Endothelial cell of umbilical vein (primary cell): Measurements from ENCODE around the gene FAM168B. TPM values are rescaled to one million over a fixed set of nuclear protein-coding genes. Genes with fewer than 3 reads are reported as not detected.

ENCODE experiments used
- BruUV-seq: library from RNA; stranded (reverse); fragments of 400-500 nt; replicated peaks from 2 replicates; lab custom pipeline; 2021; lab: Mats Ljungman, UMichigan
- CTCF ChIA-PET: fragments of 300-600, 350-600 bp; sonication (Branson Sonifier 250); formaldehyde crosslinking; loops from one replicate; lab custom pipeline; 2021; ENCODE audit warnings: antibody characterized with exemption, inconsistent platforms; lab: Charles Lee
- POLR2A ChIA-PET: fragments of 300-600, 350-600 bp; sonication (Branson Sonifier 250); formaldehyde crosslinking; loops from one replicate; lab custom pipeline; 2021; ENCODE audit warnings: antibody characterized with exemption, inconsistent platforms; lab: Charles Lee
- DNase-seq: peaks from one replicate; pipeline ENCODE4 v3.0.0-alpha.2; 2011; ENCODE audit warnings: low read depth, low spot score
- FAIRE-seq: peaks from 2 replicates; lab custom pipeline; 2011; peaks lifted over from hg19 to GRCh38; lab: Jason Lieb, UNC
- H2AFZ ChIP-seq: 2 replicates; pipeline ENCODE4 v1.6.0; 2012; ENCODE audit warnings: low read depth, low read length, control low read depth, inconsistent platforms
- H3K27ac ChIP-seq: 2 replicates; pipeline ENCODE4 v1.5.1; 2011; ENCODE audit warnings: low read depth, mild to moderate bottlenecking, control low read depth, low read length, moderate library complexity; ENCODE audit not compliant: insufficient read depth
- H3K27me3 ChIP-seq, 2 experiments: 2 replicates each; pipeline versions ENCODE4 v1.6.0 to v1.6.1; 2011; ENCODE audit warnings: low read length in 2 of 2, mixed read lengths in 1 of 2; ENCODE audit not compliant: control insufficient read depth in 2 of 2, insufficient read depth in 2 of 2
- H3K36me3 ChIP-seq, 2 experiments: 2 replicates in 1 of 2; 3 replicates in 1 of 2; pipeline ENCODE4 v1.5.1; 2011; ENCODE audit warnings: low read length in 2 of 2, mild to moderate bottlenecking in 1 of 2, moderate library complexity in 1 of 2; ENCODE audit not compliant: control insufficient read depth in 2 of 2, insufficient read depth in 2 of 2; ENCODE audit errors: extremely low read depth in 1 of 2
- H3K4me1 ChIP-seq: 3 replicates; pipeline ENCODE4 v1.5.1; 2011; ENCODE audit warnings: mild to moderate bottlenecking, low read length; ENCODE audit not compliant: control insufficient read depth, insufficient read depth; ENCODE audit errors: extremely low read depth
- H3K4me2 ChIP-seq: 2 replicates; pipeline ENCODE4 v1.6.1; 2011; ENCODE audit warnings: low read length, control low read depth, mixed read lengths; ENCODE audit not compliant: insufficient read depth
- H3K4me3 ChIP-seq, 3 experiments: fragments of 200-600 bp in 1 of 3; sonication (generic), shearing (Covaris generic) in 1 of 3; replicated peaks in 1 of 3; 2 replicates each; pipeline ENCODE4 v1.5.1; 2011 to 2016; ENCODE audit warnings: control low read depth in 3 of 3, low read length in 3 of 3, mild to moderate bottlenecking in 2 of 3, inconsistent platforms in 1 of 3, low read depth in 1 of 3, moderate library complexity in 1 of 3; ENCODE audit not compliant: insufficient read depth in 1 of 3
- H3K79me2 ChIP-seq: 2 replicates; pipeline ENCODE4 v1.6.0; 2012; ENCODE audit warnings: low read length, inconsistent platforms; ENCODE audit not compliant: control insufficient read depth, insufficient read depth
- H3K9ac ChIP-seq: replicated peaks from 2 replicates; pipeline ENCODE3; 2011; ENCODE audit warnings: low read length, control low read depth; ENCODE audit not compliant: insufficient read depth; ENCODE audit errors: extremely low read depth
- H3K9me1 ChIP-seq: replicated peaks from 3 replicates; pipeline ENCODE4 v1.6.0; 2011; ENCODE audit warnings: mild to moderate bottlenecking, low read length; ENCODE audit not compliant: control insufficient read depth, insufficient read depth; ENCODE audit errors: extremely low read depth
- H3K9me3 ChIP-seq: replicated peaks from 2 replicates; pipeline ENCODE4 v1.5.1; 2012; ENCODE audit warnings: low read length, inconsistent platforms; ENCODE audit not compliant: control insufficient read depth, insufficient read depth
- H4K20me1 ChIP-seq: replicated peaks from 2 replicates; pipeline ENCODE3; 2011; ENCODE audit warnings: mild to moderate bottlenecking, low read length; ENCODE audit not compliant: control insufficient read depth, insufficient read depth; ENCODE audit errors: extremely low read depth
- CTCF ChIP-seq, 2 donors: IDR thresholded peaks; 1 replicate in 1 of 2; 2 replicates in 1 of 2; pipeline ENCODE4 v1.5.1; 2011; ENCODE audit warnings: low read length in 2 of 2, mild to moderate bottlenecking in 2 of 2, moderate library complexity in 2 of 2, control low read depth in 1 of 2, inconsistent platforms in 1 of 2, low read depth in 1 of 2; ENCODE audit not compliant: insufficient read depth in 1 of 2; ENCODE audit errors: extremely low read depth in 1 of 2
- EZH2 ChIP-seq: IDR thresholded peaks from 2 replicates; pipeline ENCODE4 v1.6.1; 2012; ENCODE audit warnings: borderline replicate concordance, low read depth, mild to moderate bottlenecking, moderate library complexity, low read length, inconsistent platforms; ENCODE audit not compliant: severe bottlenecking
- FOS ChIP-seq: IDR thresholded peaks from 2 replicates; pipeline ENCODE4 v1.6.1; 2011; ENCODE audit warnings: mild to moderate bottlenecking, low read length, moderate library complexity, borderline replicate concordance; ENCODE audit not compliant: insufficient read depth
- GATA2 ChIP-seq: IDR thresholded peaks from 2 replicates; pipeline ENCODE4 v1.7.0; 2011; ENCODE audit warnings: low read depth, mild to moderate bottlenecking, moderate library complexity, mixed read lengths, low read length; ENCODE audit not compliant: insufficient read length, insufficient read depth
- JUN ChIP-seq: IDR thresholded peaks from 2 replicates; pipeline ENCODE4 v1.6.1; 2011; ENCODE audit warnings: borderline replicate concordance, low read depth; ENCODE audit not compliant: insufficient read length, insufficient read depth
- MAX ChIP-seq: IDR thresholded peaks from 2 replicates; pipeline ENCODE4 v1.6.1; 2011; ENCODE audit not compliant: insufficient read depth, insufficient read length
- MYC ChIP-seq: IDR thresholded peaks from one replicate; pipeline ENCODE4 v1.6.1; 2011; ENCODE audit warnings: mild to moderate bottlenecking, low read depth, low read length
- POLR2A ChIP-seq: IDR thresholded peaks from 2 replicates; pipeline ENCODE4 v1.6.1; 2012; ENCODE audit warnings: low read depth, mild to moderate bottlenecking, control low read depth, low read length
- POLR2AphosphoS5 ChIP-seq: IDR thresholded peaks from 2 replicates; pipeline ENCODE4 v1.6.1; 2012; ENCODE audit warnings: low read depth, mild to moderate bottlenecking, control low read depth, low read length, moderate library complexity; ENCODE audit not compliant: insufficient read depth
- dilution Hi-C: fragments of 300-500 bp; cut with MboI; formaldehyde crosslinking; loops from one replicate; pipeline ENCODE4 v1.15.0; 2019; ENCODE audit warnings: low sequenced_read_pairs; ENCODE audit not compliant: extremely low pct_ligation_motif_present
- intact Hi-C: fragments of 100-400 bp; cut with micrococcal nuclease; formaldehyde crosslinking; loops from one replicate; pipeline ENCODE4 v1.10.0; 2022
- polyA plus RNA-seq, 4 experiments: library from polyadenylated mRNA; depleted of rRNA in 3 of 4; stranded (reverse) in 3 of 4; unstranded in 1 of 4; fragments of >200 nt; gene quantifications; 2 replicates each; pipeline versions ENCODE4 v1.2.1 to v1.2.3, GENCODE V29; 2011 to 2012; ENCODE audit warnings: missing spikeins in 1 of 4
- total RNA-seq: library from RNA; stranded (reverse); gene quantifications from 2 replicates; pipeline ENCODE4 v1.2.3, GENCODE V29; 2021

FAM168B gene
- total and polyA plus RNA-seq, 2 donors (not counting 3 experiments of a cell fraction or from before 2014, with no cell fraction given) = 109 to 183 TPM

- ChIA-PET CTCF (no interaction called here), POLR2A (no interaction called here)
- Histone ChIP-seq H2AFZ (no peak overlapping the region), H3K27me3 (no peaks in the 10 kb centered on the region), H3K27ac (no peak overlapping the region), H3K4me2 (no peak overlapping the region), H3K4me1 (no peaks in the 10 kb centered on the region), H4K20me1 (peaks cover 2% of the 10 kb centered on the region), H3K9me3 (no peaks in the 10 kb centered on the region), H3K9ac (no peak overlapping the region), H3K4me3 (no peak overlapping the region), H3K9me1 (no peaks in the 10 kb centered on the region), H3K36me3 (peaks cover 3 to 11% of the 10 kb centered on the region in 2 experiments), H3K79me2 (peaks cover 66% of the 10 kb centered on the region)
- no peak for FAIRE-seq
- no peak for DNase-seq
- TF ChIP-seq MYC (no peak), CTCF (IDR thresholded peaks at IDR 0.05; ENCODE audit: extremely low read depth in 1 of 2, insufficient read depth in 1 of 2, low read depth in 1 of 2, low read length in 2 of 2) (no peak), FOS (no peak), POLR2A (no peak)
- dilution Hi-C loops (no loop called here), intact Hi-C loops (no loop called here)
- no TSS peak for BruUV-seq
Measured at GRCh38 chr2:131120815-131121317, 27.6 kb upstream of the FAM168B start.

GRCh38 chr2:131115752-131116151 lies 22.5 kb upstream of the FAM168B start:
- BruUV-seq = no TSS peak
- Histone ChIP-seq H3K27me3 (no peaks in the 10 kb centered on the region), H3K4me3 (no peak overlapping the region), H3K9me1 (no peaks in the 10 kb centered on the region), H3K9ac (no peak overlapping the region), H3K79me2 (peaks cover 85% of the 10 kb centered on the region), H3K4me2 (no peak overlapping the region), H3K27ac (no peak overlapping the region), H3K9me3 (no peaks in the 10 kb centered on the region), H4K20me1 (peaks cover 7% of the 10 kb centered on the region), H2AFZ (no peak overlapping the region), H3K4me1 (peaks cover 2% of the 10 kb centered on the region), H3K36me3 (peaks cover 0 to 3% of the 10 kb centered on the region in 2 experiments)
- no peak for DNase-seq
- TF ChIP-seq FOS (no peak), POLR2A (no peak), JUN (no peak), POLR2AphosphoS5 (no peak), CTCF (IDR thresholded peaks at IDR 0.05; ENCODE audit: extremely low read depth in 1 of 2, insufficient read depth in 1 of 2, low read depth in 1 of 2, low read length in 2 of 2) (no peak), MAX (no peak), MYC (no peak), EZH2 (no peak), GATA2 (no peak)
- ChIA-PET POLR2A (no interaction called here), CTCF (no interaction called here)
- intact Hi-C loops = no loop called here
- no peak for FAIRE-seq
- dilution Hi-C loops = no loop called here
